ENCODE data around the gene SLC26A1. TPM values are rescaled to one million over a fixed set of nuclear protein-coding genes. Genes with fewer than 3 reads are reported as not detected.

Gene SLC26A1, protein sequence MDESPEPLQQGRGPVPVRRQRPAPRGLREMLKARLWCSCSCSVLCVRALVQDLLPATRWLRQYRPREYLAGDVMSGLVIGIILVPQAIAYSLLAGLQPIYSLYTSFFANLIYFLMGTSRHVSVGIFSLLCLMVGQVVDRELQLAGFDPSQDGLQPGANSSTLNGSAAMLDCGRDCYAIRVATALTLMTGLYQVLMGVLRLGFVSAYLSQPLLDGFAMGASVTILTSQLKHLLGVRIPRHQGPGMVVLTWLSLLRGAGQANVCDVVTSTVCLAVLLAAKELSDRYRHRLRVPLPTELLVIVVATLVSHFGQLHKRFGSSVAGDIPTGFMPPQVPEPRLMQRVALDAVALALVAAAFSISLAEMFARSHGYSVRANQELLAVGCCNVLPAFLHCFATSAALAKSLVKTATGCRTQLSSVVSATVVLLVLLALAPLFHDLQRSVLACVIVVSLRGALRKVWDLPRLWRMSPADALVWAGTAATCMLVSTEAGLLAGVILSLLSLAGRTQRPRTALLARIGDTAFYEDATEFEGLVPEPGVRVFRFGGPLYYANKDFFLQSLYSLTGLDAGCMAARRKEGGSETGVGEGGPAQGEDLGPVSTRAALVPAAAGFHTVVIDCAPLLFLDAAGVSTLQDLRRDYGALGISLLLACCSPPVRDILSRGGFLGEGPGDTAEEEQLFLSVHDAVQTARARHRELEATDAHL
- total RNA-seq = under 1 TPM in 2 of 4 donors, not detected in 2; 0.36 to 0.37 TPM
- 0.34 TPM for polyA plus RNA-seq
- long read RNA-seq, donor 1, partial matches to known transcripts = 0 of 1 reads
- long read RNA-seq, donor 1, other reads (novel, unspliced or antisense) = 1 of 1 reads
- long read RNA-seq, donor 2 = 0 reads
- long read RNA-seq, donor 3, partial matches to known transcripts = 1 of 1 reads
- long read RNA-seq, donor 3, other reads (novel, unspliced or antisense) = 0 of 1 reads
- long read RNA-seq, donor 4, partial matches to known transcripts = 0 of 1 reads
- long read RNA-seq, donor 4, other reads (novel, unspliced or antisense) = 1 of 1 reads

DNA sequence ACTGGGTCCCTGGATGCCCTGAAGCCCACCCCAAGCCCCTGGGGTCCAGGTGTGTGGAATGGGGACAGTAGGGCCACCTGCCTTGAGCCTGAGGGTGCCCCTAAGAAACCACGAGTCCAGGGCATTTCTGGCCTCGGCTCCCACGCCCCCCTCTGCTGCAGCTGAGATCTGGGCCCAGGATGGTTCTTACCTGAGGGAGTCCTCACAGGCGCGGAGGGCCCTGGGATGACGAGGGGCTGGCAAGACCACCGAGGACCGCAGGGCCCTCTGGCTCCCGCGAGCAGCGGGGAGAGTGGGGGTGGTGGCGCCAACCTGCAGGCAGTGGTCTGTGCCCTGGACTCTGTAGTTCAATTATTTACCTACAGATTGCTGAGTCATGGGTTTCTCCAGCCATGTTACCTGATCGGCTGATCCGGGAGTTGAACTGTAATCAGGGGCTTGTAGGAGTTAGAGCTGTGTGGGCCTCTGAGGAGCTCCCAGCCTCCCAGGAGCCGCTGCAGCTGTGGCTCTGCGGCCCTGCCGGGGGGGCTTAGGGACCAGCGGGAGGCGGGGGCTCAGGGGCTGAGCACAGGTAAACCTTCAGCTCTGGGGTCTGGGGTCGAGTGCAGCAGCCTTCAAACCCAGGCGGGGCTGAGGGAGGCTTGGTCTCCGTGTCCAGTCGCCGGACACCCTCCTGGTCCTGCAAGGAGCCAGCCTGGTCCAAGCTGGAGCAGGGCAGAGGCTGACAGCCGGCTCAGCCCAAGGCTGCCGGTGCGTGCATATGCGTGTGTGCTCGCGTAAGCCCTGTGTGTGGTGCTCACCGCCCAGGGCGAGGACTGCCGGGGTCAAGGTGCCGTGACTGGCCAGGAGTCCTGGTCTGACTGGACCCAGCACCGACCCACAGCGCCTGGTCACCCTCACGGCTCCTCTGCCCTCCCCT is at the start of gene SLC26A1:
Gene SLC26A1, minus strand, starts transcription at position 294 of the 919 bp plus-strand sequence. CDS start 1,701 bp downstream, outside the sequence.
- WGBS = 90% methylated on average over 37 of the region's 37 CpGs
- H3K27me3 ChIP-seq (ENCODE audit: control insufficient read depth, insufficient read depth) = no peaks in the 10 kb centered on the region
- no peaks in the 10 kb centered on the region for H3K4me1 ChIP-seq (ENCODE audit: control insufficient read depth, insufficient read depth, low read length)
- no peak within 1 kb of the TSS for H3K27ac ChIP-seq (ENCODE audit: low read length)
- H3K9me3 ChIP-seq (ENCODE audit: control insufficient read depth, low read length) = no peaks in the 10 kb centered on the region
- H3K4me3 ChIP-seq (ENCODE audit: low read length) = no peak within 1 kb of the TSS
- DNase-seq = peak; percentile 12 to 57 (median 40)
- ATAC-seq = no peak
- intact Hi-C loops (cut with DNase I) = no loop called here

DNA sequence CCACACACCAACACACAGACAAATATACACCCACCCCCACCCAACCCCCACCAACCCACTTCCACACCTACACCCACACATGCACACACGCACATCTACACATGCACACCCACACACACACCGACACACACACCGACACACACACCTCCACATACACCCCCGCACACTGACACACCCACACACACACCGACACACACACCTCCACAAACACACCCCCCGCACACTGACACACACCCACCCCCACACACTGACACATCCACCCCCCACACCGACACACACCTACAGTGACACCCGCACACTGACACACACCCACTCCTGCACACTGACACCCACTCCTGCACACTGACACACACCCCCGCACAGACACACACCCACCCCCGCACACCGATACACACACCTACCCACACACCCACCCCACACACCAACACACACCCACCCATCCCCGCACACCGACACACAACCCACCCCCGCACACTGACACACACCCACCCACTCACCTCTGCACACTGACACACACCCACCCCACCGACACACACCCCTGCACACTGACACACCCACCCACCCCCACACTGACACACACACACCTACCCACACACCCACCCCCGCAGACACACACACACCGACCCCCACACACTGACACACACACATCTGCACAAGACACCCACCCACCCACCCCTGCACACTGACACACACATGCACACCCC is 49.3 kb upstream of the SLC26A1 start:
- no peak overlapping the region for H3K27ac ChIP-seq (ENCODE audit: low read length)
- H3K27me3 ChIP-seq (ENCODE audit: control insufficient read depth, insufficient read depth) = no peaks in the 10 kb centered on the region
- no peak overlapping the region for H3K4me3 ChIP-seq (ENCODE audit: low read length)
- no peaks in the 10 kb centered on the region for H3K9me3 ChIP-seq (ENCODE audit: control insufficient read depth, low read length)
- DNase-seq = peak; percentile 21 to 51 (median 33)
- H3K4me1 ChIP-seq (ENCODE audit: control insufficient read depth, insufficient read depth, low read length) = peaks cover 2% of the 10 kb centered on the region
- 88% methylated on average over 17 of the region's 17 CpGs for WGBS
- no peak for ATAC-seq
- intact Hi-C loops (cut with DNase I) = no loop called here

DNA sequence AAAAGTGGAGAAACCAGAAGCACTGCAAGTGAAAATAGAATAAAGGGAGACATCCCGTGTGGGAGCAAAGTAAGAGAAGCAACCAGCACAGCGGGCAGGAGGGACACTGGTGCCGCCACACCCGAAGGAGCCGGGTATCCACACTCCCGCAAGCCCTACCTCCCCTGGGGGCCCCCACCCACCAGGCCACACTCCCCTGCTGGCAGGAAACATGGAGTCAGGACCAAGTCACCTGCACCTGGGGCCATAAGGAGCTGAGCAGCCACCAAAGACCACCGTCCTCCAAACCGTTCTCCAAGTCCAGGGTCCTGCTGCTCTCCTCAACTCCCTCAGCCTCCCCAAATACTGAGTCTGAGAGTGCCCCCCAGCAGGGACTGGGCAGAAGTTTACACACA is 48.7 kb upstream of the SLC26A1 start:
- WGBS = 48% methylated on average over 8 of the region's 8 CpGs
- H3K27me3 ChIP-seq (ENCODE audit: control insufficient read depth, insufficient read depth) = no peaks in the 10 kb centered on the region
- H3K4me3 ChIP-seq (ENCODE audit: low read length) = no peak overlapping the region
- no peaks in the 10 kb centered on the region for H3K9me3 ChIP-seq (ENCODE audit: control insufficient read depth, low read length)
- H3K27ac ChIP-seq (ENCODE audit: low read length) = no peak overlapping the region
- intact Hi-C loops (cut with DNase I) = no loop called here
- H3K4me1 ChIP-seq (ENCODE audit: control insufficient read depth, insufficient read depth, low read length) = peaks cover 2% of the 10 kb centered on the region
- ATAC-seq (no peak), DNase-seq (peak; percentile 16 to 51 (median 51))

DNA sequence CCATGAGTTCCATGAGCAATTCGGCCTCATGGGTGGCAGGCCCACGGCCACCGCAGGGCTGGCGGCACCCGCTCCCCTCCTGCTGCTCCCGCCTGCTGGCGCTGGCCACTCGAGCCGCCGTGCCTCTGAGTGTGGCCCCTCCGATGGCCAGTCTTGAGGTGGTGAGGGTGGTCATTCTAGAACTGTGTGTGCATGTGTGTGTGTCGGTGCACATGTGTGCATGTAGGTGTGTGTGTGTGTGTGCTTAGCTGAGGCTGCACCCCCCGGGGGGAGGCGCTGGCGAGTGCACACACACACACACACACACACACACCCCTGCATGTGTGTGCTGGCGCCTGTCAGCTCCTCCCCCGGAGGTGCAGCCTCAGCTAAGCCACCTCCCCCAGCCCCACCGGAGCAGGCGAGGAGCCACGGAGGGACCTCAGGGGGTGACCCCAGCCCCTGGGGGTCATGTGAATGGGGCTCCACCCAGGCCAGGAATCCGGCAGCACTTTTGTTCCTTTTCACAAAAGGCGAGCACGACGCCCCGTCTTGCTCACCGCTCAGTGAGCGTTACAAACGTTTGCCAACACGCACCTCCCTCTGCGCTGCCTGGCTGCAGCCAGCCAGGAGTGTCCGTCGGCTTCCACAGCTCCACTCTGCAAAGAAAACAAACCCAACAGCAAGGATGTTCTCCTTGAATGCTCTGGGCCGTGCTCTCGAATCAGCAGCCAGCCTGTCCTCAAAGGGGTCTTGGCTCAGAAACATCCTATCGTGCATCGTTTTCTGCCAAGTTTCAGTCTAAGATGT is 48.1 kb upstream of the SLC26A1 start:
- intact Hi-C loops (cut with DNase I) = no loop called here
- ATAC-seq (no peak), DNase-seq (peak; percentile 62 to 70 (median 69))
- Histone ChIP-seq H3K9me3 (ENCODE audit: control insufficient read depth, low read length) (no peaks in the 10 kb centered on the region), H3K27ac (ENCODE audit: low read length) (no peak overlapping the region), H3K4me3 (ENCODE audit: low read length) (no peak overlapping the region), H3K27me3 (ENCODE audit: control insufficient read depth, insufficient read depth) (no peaks in the 10 kb centered on the region), H3K4me1 (ENCODE audit: control insufficient read depth, insufficient read depth, low read length) (peaks cover 2% of the 10 kb centered on the region)
- 40% methylated on average over 36 of the region's 36 CpGs for WGBS

DNA sequence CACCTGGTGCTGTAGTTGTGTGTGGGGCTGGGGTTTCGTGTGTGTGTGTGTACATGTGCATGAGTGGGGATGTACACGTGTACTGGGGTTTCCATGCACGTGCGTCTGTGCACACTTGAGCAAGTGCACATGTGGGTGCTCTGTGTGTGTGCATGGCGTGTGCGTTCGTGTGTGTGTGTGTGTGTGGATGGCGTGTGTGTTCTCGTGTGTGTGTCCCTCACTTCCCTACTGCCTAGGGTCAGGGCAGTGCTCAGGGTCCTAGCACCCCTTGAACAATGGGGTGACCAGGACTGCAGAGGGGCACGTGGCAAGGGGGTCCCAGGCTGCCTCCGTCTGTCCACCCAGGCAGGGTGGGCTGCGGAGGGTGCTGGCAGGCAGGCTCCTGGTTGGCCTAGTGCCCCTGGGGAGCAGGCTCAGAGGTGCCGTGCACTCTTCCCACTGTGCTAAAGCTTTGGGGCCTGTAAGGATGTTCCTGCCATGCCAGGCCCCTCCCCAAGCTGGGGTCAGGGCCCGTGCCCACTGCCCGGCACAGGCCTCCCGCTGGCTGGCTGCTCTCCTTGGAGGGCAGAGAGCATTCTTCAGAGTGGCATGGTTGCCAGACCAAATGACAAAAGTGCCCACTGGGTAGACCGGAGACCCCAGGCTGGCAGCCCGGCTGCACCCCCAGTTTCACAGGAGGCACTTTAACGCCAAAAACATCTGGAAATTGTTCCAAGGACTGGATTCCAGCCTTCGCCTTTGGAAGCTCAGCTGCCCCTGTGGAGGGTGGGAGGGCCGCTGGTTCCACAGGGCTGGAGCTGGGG is 47.3 kb upstream of the SLC26A1 start:
- Histone ChIP-seq H3K9me3 (ENCODE audit: control insufficient read depth, low read length) (no peaks in the 10 kb centered on the region), H3K27ac (ENCODE audit: low read length) (no peak overlapping the region), H3K4me1 (ENCODE audit: control insufficient read depth, insufficient read depth, low read length) (peaks cover 2% of the 10 kb centered on the region), H3K4me3 (ENCODE audit: low read length) (no peak overlapping the region), H3K27me3 (ENCODE audit: control insufficient read depth, insufficient read depth) (no peaks in the 10 kb centered on the region)
- intact Hi-C loops (cut with DNase I) = no loop called here
- ATAC-seq (no peak), DNase-seq (peak; percentile 21 to 60 (median 36))
- WGBS = 84% methylated on average over 21 of the region's 21 CpGs

DNA sequence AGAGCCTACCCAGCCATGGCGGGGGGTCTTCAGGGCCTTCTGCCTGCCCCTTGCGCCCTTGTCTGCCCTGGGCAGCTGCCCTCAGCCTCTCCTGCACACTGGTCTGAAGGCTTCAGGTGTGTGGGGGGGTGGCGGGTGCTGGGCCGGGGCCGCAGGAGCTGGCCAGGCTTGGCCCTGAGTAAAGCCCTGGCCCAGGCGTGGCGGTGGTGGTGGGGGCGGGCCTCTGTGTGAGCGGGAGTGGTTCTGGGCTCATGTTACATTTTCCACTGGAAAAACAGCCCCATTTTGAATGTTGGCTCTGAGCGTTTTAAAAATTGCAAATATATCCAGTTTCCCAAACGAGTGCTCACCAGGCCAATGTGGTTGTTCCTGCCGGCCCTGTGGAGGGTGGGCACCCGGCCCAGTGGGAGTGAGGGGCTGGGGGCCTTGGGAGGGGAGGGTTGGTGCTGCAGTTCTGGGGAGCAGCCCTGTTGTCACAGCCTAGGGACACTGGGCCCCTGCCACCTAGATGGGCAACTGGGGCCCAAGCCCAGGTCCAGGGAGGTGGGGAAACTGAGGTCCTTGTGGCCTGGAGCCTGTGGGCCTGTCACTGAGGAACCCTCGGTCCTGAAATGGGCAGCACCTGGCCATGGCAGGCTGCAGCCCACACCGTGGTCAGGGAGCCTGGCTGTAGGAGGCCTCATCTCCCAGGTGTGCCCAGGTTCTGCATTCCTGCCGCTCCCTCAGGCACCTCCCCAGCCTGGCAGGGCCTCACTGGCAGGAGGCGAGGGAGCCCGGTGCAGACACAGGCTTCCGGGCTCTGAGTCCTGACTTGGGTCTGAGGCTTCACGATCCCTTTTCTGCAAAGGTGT is 46.5 kb upstream of the SLC26A1 start:
- no peak overlapping the region for H3K4me3 ChIP-seq (ENCODE audit: low read length)
- peak; percentile 69 to 87 (median 85) for DNase-seq
- intact Hi-C loops (cut with DNase I) = no loop called here
- no peak overlapping the region for H3K27ac ChIP-seq (ENCODE audit: low read length)
- H3K4me1 ChIP-seq (ENCODE audit: control insufficient read depth, insufficient read depth, low read length) = peaks cover 2% of the 10 kb centered on the region
- WGBS = 58% methylated on average over 20 of the region's 20 CpGs
- ATAC-seq = peak; percentile 10 to 28
- H3K27me3 ChIP-seq (ENCODE audit: control insufficient read depth, insufficient read depth) = no peaks in the 10 kb centered on the region
- no peaks in the 10 kb centered on the region for H3K9me3 ChIP-seq (ENCODE audit: control insufficient read depth, low read length)

DNA sequence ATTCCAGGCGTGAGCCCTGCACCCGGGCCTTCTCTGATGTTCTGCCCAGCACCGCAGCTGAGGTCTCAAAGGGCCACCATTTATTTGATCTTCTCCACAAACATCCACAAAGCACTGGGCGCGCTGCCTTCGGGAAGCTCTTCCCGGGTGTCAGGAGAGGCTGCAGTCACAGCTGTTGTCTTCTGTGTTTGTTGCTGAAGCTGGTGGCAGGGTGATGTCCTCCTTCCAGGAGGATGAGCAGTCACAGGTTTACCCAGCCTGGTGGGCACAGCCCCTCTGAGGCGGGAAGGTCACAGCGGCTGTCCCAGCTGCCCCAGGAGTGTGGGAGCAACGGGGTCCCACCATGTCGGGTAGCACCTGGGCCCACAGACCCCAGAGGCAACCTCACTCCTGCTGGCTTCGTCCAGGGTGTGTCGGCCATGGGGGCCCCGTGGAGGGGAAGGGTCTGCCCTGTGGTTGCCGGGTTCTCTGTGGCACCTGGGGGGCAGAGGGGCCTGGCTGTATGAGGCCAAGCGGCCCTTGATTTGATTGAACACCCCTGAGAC is 45.8 kb upstream of the SLC26A1 start:
- H3K27ac ChIP-seq (ENCODE audit: low read length) = no peak overlapping the region
- ATAC-seq (no peak), DNase-seq (peak in 2 of 3 donors; percentile 45 to 67)
- peaks cover 4% of the 10 kb centered on the region for H3K4me1 ChIP-seq (ENCODE audit: control insufficient read depth, insufficient read depth, low read length)
- H3K27me3 ChIP-seq (ENCODE audit: control insufficient read depth, insufficient read depth) = no peaks in the 10 kb centered on the region
- WGBS = 85% methylated on average over 16 of the region's 16 CpGs
- intact Hi-C loops (cut with DNase I) = no loop called here
- no peak overlapping the region for H3K4me3 ChIP-seq (ENCODE audit: low read length)
- H3K9me3 ChIP-seq (ENCODE audit: control insufficient read depth, low read length) = no peaks in the 10 kb centered on the region
